ENCODE results near the gene NCS1.

DNA sequence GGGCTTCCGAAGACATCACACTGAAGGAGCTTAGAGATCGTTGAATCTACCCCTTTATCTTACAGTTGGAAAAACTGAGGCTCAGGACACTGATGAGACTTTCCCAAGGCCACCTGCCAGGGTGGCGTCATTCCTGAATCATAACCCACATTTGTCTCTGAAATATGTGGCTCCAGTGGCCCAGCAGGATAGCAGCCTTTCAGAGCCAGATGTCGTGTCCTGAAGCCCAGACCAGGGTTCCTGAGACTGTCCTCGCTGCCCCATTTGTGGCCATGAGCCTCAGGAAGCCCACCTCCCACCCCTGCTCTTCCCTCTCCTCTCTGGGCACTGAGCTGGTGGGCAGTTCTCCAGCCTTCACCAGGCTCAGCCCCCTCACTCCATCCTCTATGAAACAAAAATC, 95.7 kb downstream of the NCS1 start:
- TF ChIP-seq POLR2AphosphoS5 (IDR thresholded peaks at IDR 0.05; ENCODE audit: low read depth, low read length) = no peak
- TF ChIP-seq SIN3A (IDR thresholded peaks at IDR 0.05; ENCODE audit: borderline replicate concordance, insufficient read depth, low read length) = no peak
- no peak for TF ChIP-seq REST (IDR thresholded peaks at IDR 0.05; ENCODE audit: insufficient read depth in 1 of 2, low read depth in 2 of 2, low read length in 2 of 2)
- no peak for TF ChIP-seq TAF1 (IDR thresholded peaks at IDR 0.05; ENCODE audit: borderline replicate concordance, insufficient read depth, low read length)
- TF ChIP-seq FOXP2 (optimal IDR thresholded peaks at IDR 0.05; ENCODE audit: borderline replicate concordance, extremely low read depth, extremely low read length, insufficient read depth) = no peak
